OCI-LY1 (cell line): Measurements from ENCODE around the gene FBXW11.
"Not testable (repeated sequence)": the region's sequence is repeated elsewhere in the genome, so short reads cannot be mapped to it uniquely, and the experiment has no call there.

Source experiments
- H2AFZ ChIP-seq: fragments of 200-600 bp; sonication (generic), shearing (Covaris generic); 2 replicates; pipeline ENCODE4 v1.6.0; 2014; ENCODE audit warnings: antibody characterized with exemption, mild to moderate bottlenecking, low read length
- H3F3A ChIP-seq: fragments of 200-600 bp; sonication (generic), shearing (Covaris generic); 2 replicates; pipeline ENCODE4 v1.6.0; 2014; ENCODE audit warnings: mild to moderate bottlenecking, antibody characterized with exemption, low read length, moderate library complexity; ENCODE audit not compliant: insufficient read depth
- H3K27ac ChIP-seq: fragments of 200-600 bp; sonication (generic); 2 replicates; pipeline ENCODE4 v1.5.1; 2014; ENCODE audit warnings: low read length, mixed run types, mild to moderate bottlenecking, low read depth; ENCODE audit not compliant: poor library complexity, severe bottlenecking
- H3K27me3 ChIP-seq: fragments of 200-600 bp; sonication (generic); 2 replicates; pipeline ENCODE4 v1.6.0; 2014; ENCODE audit warnings: antibody characterized with exemption, mild to moderate bottlenecking, low read length, moderate library complexity; ENCODE audit not compliant: insufficient read depth
- H3K36me3 ChIP-seq: fragments of 200-600 bp; sonication (generic); 2 replicates; pipeline ENCODE4 v1.6.1; 2014; ENCODE audit warnings: mild to moderate bottlenecking, antibody characterized with exemption, low read length, moderate library complexity, mixed read lengths; ENCODE audit not compliant: insufficient read depth
- H3K4me1 ChIP-seq: fragments of 200-600 bp; sonication (generic); 2 replicates; pipeline ENCODE4 v1.5.1; 2014; ENCODE audit warnings: mild to moderate bottlenecking, low read length, moderate library complexity; ENCODE audit not compliant: insufficient read depth, severe bottlenecking
- H3K4me2 ChIP-seq: fragments of 200-600 bp; sonication (generic), shearing (Covaris generic); 2 replicates; pipeline ENCODE4 v1.6.1; 2014; ENCODE audit warnings: low read length
- H3K4me3 ChIP-seq: fragments of 200-600 bp; sonication (generic); 2 replicates; pipeline ENCODE4 v1.5.1; 2014; ENCODE audit warnings: low read length, low read depth, mild to moderate bottlenecking, mixed read lengths; ENCODE audit not compliant: poor library complexity, severe bottlenecking
- H3K79me2 ChIP-seq: fragments of 200-600 bp; shearing (Covaris generic); 2 replicates; pipeline ENCODE4 v1.6.1; 2016; ENCODE audit warnings: mixed run types, low read length, mixed read lengths; ENCODE audit not compliant: insufficient read depth
- H3K9ac ChIP-seq: fragments of 200-600 bp; sonication (generic), shearing (Covaris generic); 2 replicates; pipeline ENCODE4 v1.6.1; 2014; ENCODE audit warnings: mild to moderate bottlenecking, low read length, mixed read lengths
- H3K9me2 ChIP-seq: fragments of 200-600 bp; sonication (generic), shearing (Covaris generic); 2 replicates; pipeline ENCODE4 v1.6.1; 2014; ENCODE audit warnings: low read depth, mild to moderate bottlenecking, low read length, mixed read lengths
- H3K9me3 ChIP-seq: fragments of 200-600 bp; shearing (Covaris generic); 2 replicates; pipeline ENCODE4 v1.6.1; 2014; ENCODE audit warnings: low read length, mixed read lengths
- H4K20me1 ChIP-seq: fragments of 200-600 bp; sonication (generic), shearing (Covaris generic); 2 replicates; pipeline ENCODE4 v1.6.0; 2016; ENCODE audit warnings: mild to moderate bottlenecking, low read length; ENCODE audit not compliant: insufficient read depth
- CTCF ChIP-seq: fragments of 200-600 bp; sonication (generic), shearing (Covaris generic); IDR thresholded peaks from 2 replicates; pipeline ENCODE4 v1.5.1; 2017; ENCODE audit warnings: mild to moderate bottlenecking, antibody characterized with exemption, low read length, moderate library complexity, mixed read lengths
- EZH2 ChIP-seq: fragments of 200-600 bp; sonication (generic), shearing (Covaris generic); IDR thresholded peaks from 2 replicates; pipeline ENCODE4 v1.8.0; 2017; ENCODE audit warnings: borderline replicate concordance, mixed run types, mild to moderate bottlenecking, antibody characterized with exemption, low read length, moderate library complexity, mixed read lengths

The FBXW11 gene

GRCh38 chr5:171924493-171925122 is 81.8 kb downstream of the FBXW11 start:
- no peak overlapping the region for H3K4me2 ChIP-seq
- peaks cover 15% of the 10 kb centered on the region for H3K9me3 ChIP-seq
- peaks cover 18% of the 10 kb centered on the region for H3K79me2 ChIP-seq
- no peak overlapping the region for H2AFZ ChIP-seq
- no peak overlapping the region for H3K9ac ChIP-seq
- H3K27ac ChIP-seq, result no peak overlapping the region
- no peaks in the 10 kb centered on the region for H3F3A ChIP-seq
- peaks cover 5% of the 10 kb centered on the region for H3K4me1 ChIP-seq
- no peaks in the 10 kb centered on the region for H3K27me3 ChIP-seq
- TF ChIP-seq CTCF, result no peak
- no peak for TF ChIP-seq EZH2
- no peak overlapping the region for H3K4me3 ChIP-seq
- no peaks in the 10 kb centered on the region for H4K20me1 ChIP-seq
- no peaks in the 10 kb centered on the region for H3K9me2 ChIP-seq
- H3K36me3 ChIP-seq, result no peaks in the 10 kb centered on the region; the same call in 1 of the 2 replicates

- H3F3A ChIP-seq, result no peaks in the 10 kb centered on the region
- no peak overlapping the region for H3K9ac ChIP-seq
- no peak for TF ChIP-seq EZH2
- no peaks in the 10 kb centered on the region; the same call in 1 of the 2 replicates for H3K36me3 ChIP-seq
- no peaks in the 10 kb centered on the region for H3K4me1 ChIP-seq
- H2AFZ ChIP-seq, result no peak overlapping the region
- H3K9me2 ChIP-seq, result no peaks in the 10 kb centered on the region
- H4K20me1 ChIP-seq, result no peaks in the 10 kb centered on the region
- H3K9me3 ChIP-seq, result peaks cover 12% of the 10 kb centered on the region
- H3K4me3 ChIP-seq, result no peak overlapping the region
- peaks cover 4% of the 10 kb centered on the region; the same call in 1 of the 2 replicates for H3K79me2 ChIP-seq
- no peaks in the 10 kb centered on the region for H3K27me3 ChIP-seq
- no peak overlapping the region for H3K27ac ChIP-seq
- H3K4me2 ChIP-seq, result no peak overlapping the region
These were observed 85.6 kb downstream of the FBXW11 start for GRCh38 chr5:171920765-171921391.

GRCh38 chr5:171915700-171916099 is 90.7 kb downstream of the FBXW11 start:
- not testable (repeated sequence) for H3K4me2 ChIP-seq, H3K79me2 ChIP-seq, H3K27me3 ChIP-seq, H3K9ac ChIP-seq, H3K27ac ChIP-seq, H3K4me1 ChIP-seq, H4K20me1 ChIP-seq, H3K9me3 ChIP-seq, H3K4me3 ChIP-seq, H2AFZ ChIP-seq, H3F3A ChIP-seq, H3K36me3 ChIP-seq, H3K9me2 ChIP-seq

GRCh38 chr5:171914726-171915338 is 91.6 kb downstream of the FBXW11 start:
- Histone ChIP-seq H3K9me3 (no peaks in the 10 kb centered on the region), H3K9me2 (no peaks in the 10 kb centered on the region), H3K4me2 (no peak overlapping the region), H3K9ac (no peak overlapping the region), H2AFZ (no peak overlapping the region), H3K36me3 (no peaks in the 10 kb centered on the region; the same call in 1 of the 2 replicates), H3F3A (no peaks in the 10 kb centered on the region), H3K79me2 (no peaks in the 10 kb centered on the region), H3K27me3 (no peaks in the 10 kb centered on the region), H3K4me3 (no peak overlapping the region), H3K4me1 (peaks cover 9% of the 10 kb centered on the region), H3K27ac (no peak overlapping the region), H4K20me1 (no peaks in the 10 kb centered on the region)
- TF ChIP-seq EZH2, result no peak
- no peak for TF ChIP-seq CTCF
